OCI-LY3 (cell line): ENCODE data around the gene ZNRF1.

Experiments used
- H2AFZ ChIP-seq: fragments of 200-600, 300-600 bp; shearing (Covaris generic); 2 replicates; pipeline ENCODE4 v1.6.0; 2014; ENCODE audit warnings: antibody characterized with exemption, low read depth, low read length
- H3K27ac ChIP-seq: fragments of 200-600, 300-600 bp; sonication (generic); 2 replicates; pipeline ENCODE4 v1.5.1; 2014; ENCODE audit warnings: mild to moderate bottlenecking, low read length, moderate library complexity, mixed read lengths
- H3K27me3 ChIP-seq: fragments of 200-600, 300-600 bp; sonication (generic); 2 replicates; pipeline ENCODE4 v1.6.1; 2014; ENCODE audit warnings: low read depth, low read length, mixed read lengths
- H3K36me3 ChIP-seq: fragments of 200-600, 300-600 bp; sonication (generic); replicated peaks from 2 replicates; pipeline ENCODE3; 2014; ENCODE audit warnings: low read depth, low read length, mixed read lengths
- H3K4me1 ChIP-seq: fragments of 300-600, 200-600 bp; sonication (generic); 2 replicates; pipeline ENCODE4 v1.6.1; 2014; ENCODE audit warnings: low read length, mixed read lengths
- H3K4me2 ChIP-seq: fragments of 200-600, 300-600 bp; sonication (generic); 2 replicates; pipeline ENCODE4 v1.6.1; 2014; ENCODE audit warnings: low read length, mixed read lengths
- H3K4me3 ChIP-seq: fragments of 300-600, 200-600 bp; sonication (generic); 2 replicates; pipeline ENCODE4 v1.5.1; 2014; ENCODE audit warnings: antibody characterized with exemption, mild to moderate bottlenecking, low read length, moderate library complexity
- H3K79me2 ChIP-seq: fragments of 300-600, 200-600 bp; shearing (Covaris generic); 2 replicates; pipeline ENCODE4 v1.6.1; 2014; ENCODE audit warnings: mild to moderate bottlenecking, low read length, mixed read lengths
- H3K9ac ChIP-seq: fragments of 300-600, 200-600 bp; shearing (Covaris generic); 2 replicates; pipeline ENCODE4 v1.6.0; 2014; ENCODE audit warnings: mild to moderate bottlenecking, low read length, moderate library complexity
- H3K9me3 ChIP-seq: fragments of 200-600, 300-600 bp; shearing (Covaris generic); 2 replicates; pipeline ENCODE4 v1.6.1; 2014; ENCODE audit warnings: low read length, mixed read lengths; ENCODE audit not compliant: insufficient read depth
- H4K20me1 ChIP-seq: fragments of 200-600, 300-600 bp; sonication (generic); 2 replicates; pipeline ENCODE4 v1.6.1; 2016; ENCODE audit warnings: low read length, mixed read lengths; ENCODE audit not compliant: insufficient read depth
- EZH2phosphoT487 ChIP-seq: fragments of 200-600 bp; shearing (Covaris generic); IDR thresholded peaks from 2 replicates; pipeline ENCODE4 v1.6.1; 2018; ENCODE audit warnings: antibody characterized with exemption, mixed run types, low read depth
- TF ChIP-seq, protein P1 (sequence below): fragments of 200-600, 300-600 bp; sonication (generic); IDR thresholded peaks from 2 replicates; pipeline ENCODE4 v1.5.1; 2014; ENCODE audit warnings: antibody characterized with exemption, low read length, low read depth

The ZNRF1 gene

GRCh38 chr16:75086281-75086680 is 87.5 kb downstream of the ZNRF1 start:
- Histone ChIP-seq H3K79me2 (no peaks in the 10 kb centered on the region), H3K4me2 (no peak overlapping the region), H4K20me1 (no peaks in the 10 kb centered on the region; the same call in 1 of the 2 replicates)

GRCh38 chr16:75086688-75087374 is 88.0 kb downstream of the ZNRF1 start:
- H2AFZ ChIP-seq = no peak overlapping the region
- no peak overlapping the region for H3K4me3 ChIP-seq
- no peak for TF ChIP-seq EZH2phosphoT487
- TF ChIP-seq, protein P1, sequence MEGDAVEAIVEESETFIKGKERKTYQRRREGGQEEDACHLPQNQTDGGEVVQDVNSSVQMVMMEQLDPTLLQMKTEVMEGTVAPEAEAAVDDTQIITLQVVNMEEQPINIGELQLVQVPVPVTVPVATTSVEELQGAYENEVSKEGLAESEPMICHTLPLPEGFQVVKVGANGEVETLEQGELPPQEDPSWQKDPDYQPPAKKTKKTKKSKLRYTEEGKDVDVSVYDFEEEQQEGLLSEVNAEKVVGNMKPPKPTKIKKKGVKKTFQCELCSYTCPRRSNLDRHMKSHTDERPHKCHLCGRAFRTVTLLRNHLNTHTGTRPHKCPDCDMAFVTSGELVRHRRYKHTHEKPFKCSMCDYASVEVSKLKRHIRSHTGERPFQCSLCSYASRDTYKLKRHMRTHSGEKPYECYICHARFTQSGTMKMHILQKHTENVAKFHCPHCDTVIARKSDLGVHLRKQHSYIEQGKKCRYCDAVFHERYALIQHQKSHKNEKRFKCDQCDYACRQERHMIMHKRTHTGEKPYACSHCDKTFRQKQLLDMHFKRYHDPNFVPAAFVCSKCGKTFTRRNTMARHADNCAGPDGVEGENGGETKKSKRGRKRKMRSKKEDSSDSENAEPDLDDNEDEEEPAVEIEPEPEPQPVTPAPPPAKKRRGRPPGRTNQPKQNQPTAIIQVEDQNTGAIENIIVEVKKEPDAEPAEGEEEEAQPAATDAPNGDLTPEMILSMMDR = no peak
- no peaks in the 10 kb centered on the region for H3K4me1 ChIP-seq
- no peaks in the 10 kb centered on the region for H3K27me3 ChIP-seq
- no peaks in the 10 kb centered on the region for H3K9me3 ChIP-seq
- H4K20me1 ChIP-seq = no peaks in the 10 kb centered on the region; the same call in 1 of the 2 replicates
- no peak overlapping the region for H3K27ac ChIP-seq
- no peaks in the 10 kb centered on the region for H3K36me3 ChIP-seq
- H3K79me2 ChIP-seq = no peaks in the 10 kb centered on the region
- no peak overlapping the region for H3K9ac ChIP-seq
- no peak overlapping the region for H3K4me2 ChIP-seq

More at GRCh38 chr16:75086281-75086680, 87.5 kb downstream of the ZNRF1 start:
- no peaks in the 10 kb centered on the region for H3K9me3 ChIP-seq
- H3K4me1 ChIP-seq = peaks cover 2% of the 10 kb centered on the region
- no peaks in the 10 kb centered on the region for H3K27me3 ChIP-seq
- no peak overlapping the region for H3K4me3 ChIP-seq
- H3K36me3 ChIP-seq = no peaks in the 10 kb centered on the region
- H3K27ac ChIP-seq = no peak overlapping the region
- H3K9ac ChIP-seq = no peak overlapping the region
- no peak overlapping the region for H2AFZ ChIP-seq
- TF ChIP-seq EZH2phosphoT487 = no peak
- TF ChIP-seq, protein P1 = no peak

- TF ChIP-seq, protein P1 = no peak
- TF ChIP-seq EZH2phosphoT487 = no peak
- no peak overlapping the region for H3K9ac ChIP-seq
- H3K4me1 ChIP-seq = no peaks in the 10 kb centered on the region
- no peak overlapping the region for H3K27ac ChIP-seq
- H3K27me3 ChIP-seq = no peaks in the 10 kb centered on the region
- H3K36me3 ChIP-seq = no peaks in the 10 kb centered on the region
- H4K20me1 ChIP-seq = no peaks in the 10 kb centered on the region; the same call in 1 of the 2 replicates
- no peaks in the 10 kb centered on the region for H3K79me2 ChIP-seq
- H2AFZ ChIP-seq = no peak overlapping the region
- H3K4me2 ChIP-seq = no peak overlapping the region
- no peaks in the 10 kb centered on the region for H3K9me3 ChIP-seq
- H3K4me3 ChIP-seq = no peak overlapping the region
Measured at GRCh38 chr16:75087375-75087979, 88.7 kb downstream of the ZNRF1 start.

- Histone ChIP-seq H4K20me1 (no peaks in the 10 kb centered on the region; the same call in 1 of the 2 replicates), H3K4me1 (no peaks in the 10 kb centered on the region), H3K4me2 (no peak overlapping the region), H3K79me2 (no peaks in the 10 kb centered on the region), H3K9me3 (no peaks in the 10 kb centered on the region), H3K27me3 (no peaks in the 10 kb centered on the region), H3K27ac (no peak overlapping the region), H3K4me3 (no peak overlapping the region), H3K36me3 (no peaks in the 10 kb centered on the region), H3K9ac (no peak overlapping the region), H2AFZ (no peak overlapping the region)
- TF ChIP-seq EZH2phosphoT487 = no peak
- TF ChIP-seq, protein P1 = no peak
Measured at GRCh38 chr16:75088216-75088615, 89.4 kb downstream of the ZNRF1 start.
